Astrocyte (in vitro differentiated cells and primary cell): Measurements from ENCODE around the gene SYCE3.

Experiments
- EZH2 ChIP-seq: IDR thresholded peaks from 2 replicates; pipeline ENCODE4 v1.6.1; 2012; ENCODE audit warnings: mild to moderate bottlenecking, low read length, inconsistent platforms; ENCODE audit not compliant: insufficient read depth
- TF ChIP-seq, protein P1 (sequence below): IDR thresholded peaks from 2 replicates; pipeline ENCODE4 v1.5.1; 2011; ENCODE audit warnings: low read depth, mild to moderate bottlenecking, inconsistent platforms, low read length, moderate library complexity; ENCODE audit not compliant: insufficient read depth

DNA sequence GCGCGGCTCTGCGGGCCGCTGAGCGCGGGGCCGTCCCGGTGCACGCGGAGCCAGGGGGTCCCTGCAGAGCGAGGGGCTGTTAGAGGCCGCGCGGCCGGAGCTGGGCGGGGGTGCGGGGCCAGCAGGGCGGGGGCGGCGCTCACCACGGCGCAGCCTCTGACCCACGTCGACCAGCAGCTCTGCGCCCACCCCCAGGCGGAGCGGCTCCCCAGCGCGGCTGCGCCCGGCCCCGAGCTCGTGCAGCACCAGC, 36.9 kb downstream of the SYCE3 start:
- TF ChIP-seq, protein P1, sequence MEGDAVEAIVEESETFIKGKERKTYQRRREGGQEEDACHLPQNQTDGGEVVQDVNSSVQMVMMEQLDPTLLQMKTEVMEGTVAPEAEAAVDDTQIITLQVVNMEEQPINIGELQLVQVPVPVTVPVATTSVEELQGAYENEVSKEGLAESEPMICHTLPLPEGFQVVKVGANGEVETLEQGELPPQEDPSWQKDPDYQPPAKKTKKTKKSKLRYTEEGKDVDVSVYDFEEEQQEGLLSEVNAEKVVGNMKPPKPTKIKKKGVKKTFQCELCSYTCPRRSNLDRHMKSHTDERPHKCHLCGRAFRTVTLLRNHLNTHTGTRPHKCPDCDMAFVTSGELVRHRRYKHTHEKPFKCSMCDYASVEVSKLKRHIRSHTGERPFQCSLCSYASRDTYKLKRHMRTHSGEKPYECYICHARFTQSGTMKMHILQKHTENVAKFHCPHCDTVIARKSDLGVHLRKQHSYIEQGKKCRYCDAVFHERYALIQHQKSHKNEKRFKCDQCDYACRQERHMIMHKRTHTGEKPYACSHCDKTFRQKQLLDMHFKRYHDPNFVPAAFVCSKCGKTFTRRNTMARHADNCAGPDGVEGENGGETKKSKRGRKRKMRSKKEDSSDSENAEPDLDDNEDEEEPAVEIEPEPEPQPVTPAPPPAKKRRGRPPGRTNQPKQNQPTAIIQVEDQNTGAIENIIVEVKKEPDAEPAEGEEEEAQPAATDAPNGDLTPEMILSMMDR: peak; percentile 3
- TF ChIP-seq EZH2: no peak
